Hepatocyte (in vitro differentiated cells): Measurements from ENCODE around the gene FAH.

Experiments
- CTCF ChIP-seq: fragments of 200-600 bp; sonication (generic); IDR thresholded peaks from 2 replicates; pipeline ENCODE4 v1.5.1; 2016; ENCODE audit warnings: antibody characterized with exemption, mild to moderate bottlenecking; ENCODE audit not compliant: poor library complexity
- EZH2 ChIP-seq: fragments of 200-600 bp; sonication (generic); IDR thresholded peaks from 2 replicates; pipeline ENCODE4 v1.6.1; 2016; ENCODE audit warnings: antibody characterized with exemption, mild to moderate bottlenecking, borderline replicate concordance
- EZH2phosphoT487 ChIP-seq: fragments of 200-600 bp; sonication (generic); IDR thresholded peaks from one replicate; pipeline ENCODE4 v1.6.1; 2018; ENCODE audit warnings: antibody characterized with exemption, mild to moderate bottlenecking, low read depth, moderate library complexity; ENCODE audit not compliant: unreplicated experiment, severe bottlenecking

- no peak for TF ChIP-seq EZH2
- no peak for TF ChIP-seq CTCF
- no peak for TF ChIP-seq EZH2phosphoT487
These were observed 63.3 kb downstream of the FAH start for GRCh38 chr15:80216141-80216540.
